ENCODE results near the gene AZI2.

GRCh38 chr3:28349469-28350000 lies 911 bp upstream of the AZI2 start:
- no peak for TF ChIP-seq POLR2A (IDR thresholded peaks at IDR 0.05)
- TF ChIP-seq CTCF (IDR thresholded peaks at IDR 0.05): no peak
